ENCODE measurements around the gene SIRPB1.
"Not testable (repeated sequence)": the region's sequence is repeated elsewhere in the genome, so short reads cannot be mapped to it uniquely, and the experiment has no call there.

SIRPB1 gene

DNA sequence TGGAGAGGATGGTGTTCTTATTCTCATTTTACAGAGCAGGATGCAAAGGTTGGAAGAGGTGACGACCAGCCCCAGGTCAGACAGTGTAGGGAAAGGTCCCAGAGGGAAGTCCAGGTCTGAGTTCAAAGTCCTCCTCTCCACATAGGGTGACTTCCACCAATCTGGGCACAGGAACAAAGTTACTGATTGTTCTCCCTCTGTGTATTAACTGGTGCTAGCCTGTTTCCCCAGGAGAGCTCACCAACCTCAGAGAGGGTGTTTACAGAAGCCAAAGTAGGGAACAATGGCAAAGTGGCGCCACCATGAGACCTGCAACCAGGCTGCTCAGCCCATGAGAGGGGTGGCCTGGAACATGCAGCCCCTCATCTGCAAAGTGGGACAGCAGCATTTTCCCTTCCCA is 16.8 kb upstream of the SIRPB1 start:
- no peak for DNase-seq (ENCODE audit: low read depth)

DNA sequence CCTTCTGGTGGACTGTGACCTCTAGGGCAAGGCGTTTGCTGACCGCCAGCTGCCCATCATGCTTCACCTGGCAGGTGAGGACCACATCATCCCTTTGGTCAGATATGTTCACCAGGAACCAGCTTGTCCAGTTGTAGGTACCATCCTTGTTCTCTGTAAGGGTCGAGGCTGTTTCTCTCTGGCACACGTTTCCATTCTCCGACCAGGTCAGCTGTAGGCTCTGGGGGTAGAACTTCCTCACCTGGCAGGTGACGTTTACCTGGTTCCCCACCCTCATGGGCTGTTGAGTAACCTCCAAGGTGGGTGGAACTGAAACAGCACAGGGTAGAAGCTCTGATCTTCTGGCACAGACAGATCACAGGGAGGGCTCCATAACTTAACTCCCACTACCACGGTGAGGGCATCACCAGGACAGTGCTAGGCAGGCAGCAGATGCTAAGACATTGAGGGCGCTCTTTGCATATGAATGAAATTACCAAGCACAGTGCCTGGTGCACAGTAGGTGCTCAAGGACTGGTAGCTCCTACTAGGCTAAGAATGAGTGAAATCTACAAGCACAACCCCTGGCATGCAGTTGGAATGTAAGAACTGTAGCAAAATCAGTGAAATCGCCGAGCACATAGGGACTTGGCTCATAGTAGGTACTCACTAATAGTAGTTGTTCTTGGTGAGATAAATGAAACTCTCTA is 15.6 kb upstream of the SIRPB1 start:
- no peak for DNase-seq (ENCODE audit: low read depth)

DNA sequence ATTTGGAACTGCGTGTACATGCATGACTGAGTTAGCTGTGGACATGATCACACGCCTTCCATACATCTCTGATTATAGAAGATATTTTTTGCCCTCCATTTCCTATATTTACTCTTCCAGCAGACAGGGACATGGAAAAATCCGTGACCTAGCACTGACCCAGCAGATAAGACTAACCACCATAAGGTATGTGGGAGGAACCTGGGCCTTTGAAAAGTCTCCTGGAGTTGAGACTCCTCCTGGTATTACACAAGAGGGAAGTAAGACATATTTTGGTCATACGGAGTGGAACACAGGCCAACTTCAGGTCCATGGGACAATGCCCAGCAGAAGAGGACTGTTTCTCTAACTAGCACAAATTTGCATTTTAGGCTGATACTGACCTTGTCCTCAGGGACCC is 13.7 kb upstream of the SIRPB1 start:
- no peak for DNase-seq (ENCODE audit: low read depth)

DNA sequence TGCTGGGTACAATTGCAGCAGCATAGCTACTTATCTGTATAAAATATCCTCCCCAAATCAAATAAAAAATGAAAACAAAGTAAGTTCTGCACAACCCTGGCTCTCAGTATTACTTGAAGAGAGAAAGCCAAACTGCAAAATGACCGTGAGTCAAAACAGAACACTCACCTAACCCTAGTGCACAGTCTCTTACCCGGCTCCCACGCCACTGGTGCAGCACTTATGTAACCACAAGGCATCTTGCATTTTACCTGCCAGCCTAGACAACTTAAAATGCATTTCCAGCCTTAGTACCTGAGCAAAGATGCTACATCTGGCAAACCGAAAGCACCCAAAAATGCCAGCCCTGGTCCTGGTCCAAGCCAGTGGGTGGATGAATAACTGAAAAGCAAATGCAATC is 12.4 kb upstream of the SIRPB1 start:
- DNase-seq (ENCODE audit: low read depth), result no peak

DNA sequence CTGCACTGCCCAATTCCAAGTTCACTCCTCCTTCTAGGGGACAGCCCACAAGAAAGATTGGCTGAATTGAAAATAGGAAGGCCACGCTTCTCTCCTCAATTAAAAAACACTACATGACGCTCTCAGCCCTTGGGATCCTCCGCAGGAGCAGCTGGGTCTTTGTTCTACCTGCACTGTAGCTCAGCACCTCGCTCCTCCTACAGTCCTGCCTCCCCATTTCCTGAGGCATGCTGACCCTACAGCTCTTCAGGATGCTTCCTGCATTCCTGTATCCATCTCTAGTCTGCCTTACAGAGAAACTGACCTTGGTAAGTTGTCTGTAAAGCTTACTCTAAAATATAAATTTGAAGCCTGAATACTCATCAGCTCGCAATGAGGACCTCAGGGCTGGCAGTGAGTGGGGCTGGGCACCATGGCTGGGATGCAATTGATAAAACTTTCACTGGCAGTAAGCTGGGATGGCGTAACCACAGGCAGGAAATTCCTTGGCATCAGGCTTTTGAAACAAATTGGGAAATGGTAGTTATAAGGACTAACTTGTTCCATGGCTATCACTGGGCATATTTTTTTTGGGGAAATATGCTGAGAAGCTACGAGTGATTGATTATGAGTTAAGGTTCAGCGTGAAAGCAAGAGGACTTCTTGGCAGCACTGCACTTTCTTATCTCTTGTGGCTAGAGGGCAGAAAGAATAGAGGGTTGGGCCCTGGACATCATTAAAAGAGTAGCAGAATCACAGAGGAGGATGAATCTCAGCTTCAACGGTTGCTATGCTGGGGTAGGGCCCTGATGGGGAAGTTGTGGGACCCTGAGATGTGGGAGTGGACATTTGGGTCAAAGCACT is 11.7 kb upstream of the SIRPB1 start:
- no peak for DNase-seq (ENCODE audit: low read depth)

DNA sequence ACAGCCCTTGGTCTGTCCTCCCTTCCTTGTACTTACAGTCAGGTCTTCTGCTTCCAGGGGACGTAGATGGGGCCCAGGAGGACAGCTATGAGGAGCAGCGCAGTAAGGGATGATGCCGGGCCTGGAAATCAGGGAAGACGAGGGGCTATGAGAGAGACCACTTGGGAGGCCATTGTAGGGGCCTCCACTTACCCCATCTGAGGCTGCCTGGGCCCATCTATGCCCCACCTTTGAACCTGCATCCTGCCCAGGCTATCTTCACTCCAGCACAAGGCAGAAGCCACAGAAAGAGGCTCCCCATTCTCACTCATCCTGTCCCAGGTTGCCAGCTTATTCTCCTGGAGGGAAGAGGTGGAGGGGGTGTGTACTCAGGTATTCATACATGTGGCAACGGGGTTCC is 10.4 kb upstream of the SIRPB1 start:
- DNase-seq (ENCODE audit: low read depth), result no peak

DNA sequence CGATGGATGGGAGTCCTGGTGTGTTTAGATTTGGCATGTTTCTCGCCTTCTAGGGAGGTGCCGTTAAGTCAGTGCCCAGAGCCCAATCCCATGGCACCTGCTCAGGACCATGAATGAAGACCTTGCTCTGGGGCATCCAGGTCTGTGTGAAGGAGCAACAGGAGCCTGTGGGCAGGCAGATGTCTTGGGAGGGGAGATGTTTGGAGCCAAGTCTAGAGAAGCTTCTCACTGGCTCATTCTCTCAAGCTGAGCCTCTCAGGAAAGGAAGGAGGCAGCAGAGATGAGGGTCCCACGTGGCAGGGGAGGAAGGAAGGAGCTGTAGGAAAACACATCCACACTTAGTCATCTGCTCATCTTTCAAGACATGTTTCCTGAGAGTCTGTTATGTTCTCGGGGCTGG is 9.5 kb upstream of the SIRPB1 start:
- DNase-seq (ENCODE audit: low read depth), result no peak

DNA sequence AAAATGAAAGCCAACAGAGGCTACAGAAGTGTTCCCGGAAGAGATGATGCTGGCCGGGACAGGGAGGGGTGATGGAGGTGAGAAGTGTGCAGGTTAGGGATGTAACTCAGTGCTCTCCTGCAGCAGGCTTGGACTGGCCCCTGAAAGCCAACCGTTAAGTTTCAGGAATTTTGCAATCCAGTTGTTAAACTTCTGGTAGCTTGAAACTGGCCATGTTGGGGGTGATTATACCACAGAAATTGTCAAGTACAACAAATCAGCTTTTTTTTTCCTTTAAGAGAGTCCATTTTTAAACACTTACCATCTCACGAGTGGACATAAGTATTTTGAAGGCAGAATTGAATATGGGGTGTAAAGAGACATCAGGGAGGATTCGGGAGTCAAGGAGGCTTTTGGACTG is 8.8 kb upstream of the SIRPB1 start:
- no peak for DNase-seq (ENCODE audit: low read depth)

DNA sequence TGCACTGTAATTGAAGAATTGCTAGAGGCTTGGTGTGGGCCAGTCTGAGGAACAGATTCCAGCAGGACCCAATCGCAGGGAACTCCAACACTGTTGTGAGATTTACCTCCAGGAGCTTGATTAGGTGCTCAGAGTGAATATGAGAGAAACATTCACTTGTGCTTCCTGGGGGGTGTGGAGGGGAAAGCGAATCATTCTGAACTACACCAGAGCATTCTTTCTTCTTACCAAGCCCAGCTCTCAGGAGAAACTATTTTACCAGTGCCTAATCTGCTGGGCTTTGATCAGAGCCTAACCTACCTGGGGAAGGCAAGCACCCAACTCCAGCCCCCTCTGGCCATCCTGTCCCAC is 7.4 kb upstream of the SIRPB1 start:
- DNase-seq (ENCODE audit: low read depth), result no peak

DNA sequence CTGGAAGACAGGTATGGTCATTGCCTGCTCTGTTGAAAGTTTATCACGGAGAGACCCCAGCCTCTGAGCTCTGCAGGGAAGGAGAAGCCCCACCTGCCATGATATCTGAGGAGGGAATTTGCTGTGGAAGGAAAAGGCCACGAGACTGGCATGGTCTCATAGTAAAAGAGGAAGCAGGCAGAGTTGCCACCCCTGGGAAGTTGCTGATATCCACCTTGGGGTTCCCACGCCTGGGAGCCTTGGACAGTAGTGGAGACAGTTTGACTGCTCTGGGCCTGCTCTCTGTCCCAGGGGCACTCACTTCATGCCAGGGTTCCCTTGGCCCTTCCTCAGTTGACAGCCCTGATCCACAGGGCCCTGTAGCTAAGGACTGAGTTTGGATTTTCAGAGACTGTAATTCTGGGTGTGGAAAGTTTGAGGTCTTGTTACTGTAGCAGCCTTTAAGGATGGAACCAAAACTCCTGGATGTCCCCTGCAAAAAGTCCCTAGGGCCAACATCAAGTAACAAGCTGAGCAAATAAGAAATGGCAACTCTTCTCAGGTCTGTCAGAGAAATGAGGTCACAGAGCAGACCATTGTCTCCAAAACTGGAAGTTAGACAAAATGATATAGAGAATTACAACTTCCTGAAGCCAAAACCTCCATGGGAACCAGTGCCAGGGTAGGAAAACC is 6.9 kb upstream of the SIRPB1 start:
- DNase-seq (ENCODE audit: low read depth), result no peak

DNA sequence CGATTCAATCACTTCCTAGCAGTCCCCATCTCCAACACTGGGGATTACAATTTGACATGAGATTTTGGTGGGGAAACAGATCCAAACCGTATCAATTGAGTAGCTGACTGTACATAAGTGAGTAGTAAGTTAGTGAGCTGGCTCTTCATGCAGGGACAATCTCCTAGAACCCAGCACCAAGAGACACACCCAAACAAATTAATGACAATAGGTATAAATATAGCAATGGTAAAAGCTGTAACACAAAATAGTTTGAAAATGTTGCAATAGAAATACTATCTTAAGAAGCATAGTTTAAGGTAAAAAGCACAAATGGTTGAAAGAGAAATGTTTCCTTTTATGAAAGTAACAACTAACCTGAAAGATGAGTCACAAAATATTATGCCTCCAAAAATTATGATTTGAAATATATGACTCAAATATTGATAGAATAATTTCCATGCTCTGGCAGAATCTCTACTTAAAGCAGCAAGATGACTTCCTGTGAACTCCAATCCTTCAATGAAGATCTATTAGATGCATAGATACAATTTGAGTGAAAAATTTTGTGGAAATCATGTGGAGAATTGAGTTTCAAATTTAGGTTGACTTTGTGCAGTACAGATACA is 5.4 kb upstream of the SIRPB1 start:
- no peak for DNase-seq (ENCODE audit: low read depth)

DNA sequence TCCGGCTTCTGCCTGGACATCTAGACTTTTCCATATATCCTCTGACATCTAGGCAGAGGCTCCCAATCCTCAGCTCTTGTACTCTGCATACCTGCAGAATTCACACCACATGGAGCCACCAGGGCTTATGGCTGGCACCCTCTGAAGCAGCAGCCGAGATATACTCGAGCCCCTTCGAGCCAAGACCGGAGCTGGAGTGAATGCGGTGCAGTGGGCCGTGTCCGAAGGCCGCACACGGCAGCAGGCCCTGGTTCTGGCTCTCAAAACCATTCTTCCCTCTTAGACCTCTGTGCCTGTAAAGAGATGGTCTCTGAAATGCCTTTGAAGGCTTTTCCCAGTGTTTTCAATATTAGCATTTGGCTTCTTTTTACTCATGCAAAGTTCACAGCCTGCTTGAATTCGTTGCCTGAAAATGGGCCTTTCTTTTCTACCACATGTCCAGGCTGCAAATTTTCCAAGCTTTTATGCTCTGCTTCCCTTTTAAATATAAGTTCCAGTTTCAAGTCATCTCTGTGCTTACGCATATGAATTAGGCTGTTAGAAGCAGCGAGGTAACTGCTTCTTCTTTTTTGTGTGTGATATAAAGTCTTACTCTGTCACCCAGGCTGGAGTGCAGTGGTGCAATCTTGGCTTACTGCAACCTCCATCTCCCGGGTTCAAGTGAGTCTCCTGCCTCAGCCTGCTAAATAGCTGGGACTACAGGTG is 3.8 kb upstream of the SIRPB1 start:
- DNase-seq (ENCODE audit: low read depth), result no peak

DNA sequence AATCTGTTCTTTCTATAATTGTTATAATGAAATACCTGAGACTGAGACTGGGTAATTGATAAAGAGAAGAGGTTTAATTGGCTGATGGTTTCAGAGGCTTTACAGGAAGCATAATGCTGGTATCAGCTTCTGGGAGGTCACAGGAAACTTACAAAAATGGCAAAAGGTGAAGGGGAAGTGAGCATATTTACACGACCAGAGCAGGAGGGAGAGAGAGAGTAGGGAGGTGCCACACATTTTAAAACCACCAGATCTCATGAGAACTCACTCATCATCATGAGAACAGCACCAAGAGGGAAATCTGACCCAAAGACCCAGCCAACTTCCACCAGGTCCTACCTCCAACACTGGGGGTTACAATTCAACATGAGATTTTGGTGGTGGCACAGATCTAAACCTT is 2.6 kb upstream of the SIRPB1 start:
- DNase-seq (ENCODE audit: low read depth), result no peak

DNA sequence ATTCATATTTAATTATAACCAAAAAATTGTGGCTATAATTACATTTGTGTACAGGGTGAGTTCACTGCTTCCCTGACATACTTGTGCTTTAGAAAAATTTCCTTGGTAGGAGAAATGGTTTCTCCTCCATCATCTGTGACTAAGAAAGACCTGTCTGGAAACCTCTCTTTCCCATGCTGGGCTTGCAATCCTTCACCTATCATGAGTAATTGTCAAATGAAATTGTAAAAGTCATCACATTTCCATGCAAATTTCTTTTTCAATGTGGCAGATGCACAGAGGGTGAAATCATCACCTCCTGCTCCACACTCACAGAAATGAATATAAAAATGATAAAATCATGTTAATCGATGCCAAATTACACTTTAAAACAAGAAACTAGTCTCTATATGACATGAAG is 1.5 kb upstream of the SIRPB1 start:
- no peak for DNase-seq (ENCODE audit: low read depth)

DNA sequence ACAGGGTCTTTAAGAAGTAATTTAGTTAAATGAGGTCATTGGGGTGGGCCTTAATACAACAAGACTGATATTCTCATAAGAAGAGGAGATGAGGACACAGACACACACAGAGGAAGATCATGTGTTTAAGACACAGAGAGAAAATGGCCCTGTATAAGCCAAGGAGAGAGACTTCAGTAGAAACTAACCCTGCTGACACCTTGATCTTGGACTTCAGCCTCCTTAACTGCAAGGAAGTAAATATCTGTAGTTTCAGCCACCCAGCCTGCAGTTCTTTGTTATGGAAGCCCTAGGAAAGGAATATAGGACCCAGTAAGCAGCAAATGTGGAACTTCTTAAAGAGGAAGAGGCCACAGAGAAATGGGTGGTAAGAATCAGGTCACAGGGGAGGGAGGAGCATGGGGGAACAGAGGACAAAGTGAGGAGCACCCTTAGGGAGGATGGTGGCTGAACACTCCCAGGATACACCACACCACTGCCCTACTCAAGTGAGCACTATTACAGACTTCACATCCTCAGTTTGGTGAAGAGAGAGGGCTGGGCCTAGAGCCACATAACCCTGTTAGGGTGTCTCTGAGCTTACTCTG is 762 bp downstream of the SIRPB1 start:
- DNase-seq (ENCODE audit: low read depth), result no peak

DNA sequence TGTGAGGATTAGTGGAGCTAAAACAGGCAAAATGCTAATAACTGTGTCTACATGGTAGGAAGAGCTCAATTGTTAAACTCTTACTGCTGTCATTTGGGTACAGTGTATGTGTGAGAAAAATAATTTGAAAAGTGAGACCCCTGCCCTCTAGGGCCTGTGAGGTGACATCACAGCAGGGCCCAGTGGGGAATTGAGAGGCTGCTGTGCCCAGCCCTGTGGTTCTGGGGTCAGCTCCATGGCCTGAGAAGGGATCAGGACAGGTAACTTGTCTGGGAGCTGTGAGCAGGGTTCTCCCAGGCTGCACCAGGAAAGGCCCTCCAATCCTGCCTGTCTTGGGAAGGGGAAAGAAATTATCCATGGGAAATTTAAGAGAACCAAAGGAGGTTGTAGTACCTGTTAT is 1.3 kb downstream of the SIRPB1 start:
- no peak for DNase-seq (ENCODE audit: low read depth)

DNA sequence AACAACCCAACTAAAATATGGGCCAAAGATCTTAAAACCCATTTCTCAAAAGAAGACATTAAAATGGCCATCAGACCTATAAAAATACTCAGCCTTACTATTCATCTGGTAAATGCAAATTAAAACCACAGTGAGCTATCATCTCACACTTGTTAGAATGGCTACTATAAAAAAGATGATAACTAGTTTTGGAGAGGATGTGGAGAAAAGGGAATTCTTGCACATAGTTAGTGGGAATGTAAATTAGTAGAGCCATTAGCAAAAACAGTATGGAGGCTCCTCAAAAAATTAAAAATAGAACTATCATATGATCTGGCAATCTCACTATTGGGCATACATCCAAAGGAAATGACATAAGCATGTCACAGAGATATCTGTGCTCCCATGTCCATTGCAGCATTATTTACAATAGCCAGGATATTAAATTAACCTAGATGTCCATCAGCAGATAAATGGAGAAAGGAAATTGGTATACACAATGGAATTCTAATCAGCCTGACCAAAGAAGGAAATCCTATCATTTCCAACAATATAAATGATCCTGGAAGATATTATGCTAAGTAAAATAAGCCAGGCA is 2.9 kb downstream of the SIRPB1 start:
- no peak for DNase-seq (ENCODE audit: low read depth)

DNA sequence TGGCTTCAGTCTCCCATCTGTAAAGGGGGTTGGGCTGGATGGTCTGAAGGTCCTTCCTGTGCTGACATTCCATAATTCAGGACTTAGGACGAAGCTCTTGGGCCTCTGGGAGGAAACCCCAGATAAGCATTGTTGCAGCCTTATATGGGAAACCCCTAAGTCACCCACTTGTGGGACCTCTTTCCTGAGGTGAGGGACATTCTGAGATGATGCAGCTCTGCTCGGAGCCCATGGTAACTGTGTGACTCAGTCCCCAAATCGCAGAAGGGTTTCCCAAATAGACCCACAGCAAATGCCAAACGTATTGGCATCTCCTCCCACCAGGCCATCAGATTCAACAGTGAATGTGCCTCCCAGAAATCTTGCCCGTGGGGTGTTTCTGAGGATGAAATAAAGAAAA is 9.4 kb downstream of the SIRPB1 start:
- not testable (repeated sequence) for DNase-seq (ENCODE audit: low read depth)

DNA sequence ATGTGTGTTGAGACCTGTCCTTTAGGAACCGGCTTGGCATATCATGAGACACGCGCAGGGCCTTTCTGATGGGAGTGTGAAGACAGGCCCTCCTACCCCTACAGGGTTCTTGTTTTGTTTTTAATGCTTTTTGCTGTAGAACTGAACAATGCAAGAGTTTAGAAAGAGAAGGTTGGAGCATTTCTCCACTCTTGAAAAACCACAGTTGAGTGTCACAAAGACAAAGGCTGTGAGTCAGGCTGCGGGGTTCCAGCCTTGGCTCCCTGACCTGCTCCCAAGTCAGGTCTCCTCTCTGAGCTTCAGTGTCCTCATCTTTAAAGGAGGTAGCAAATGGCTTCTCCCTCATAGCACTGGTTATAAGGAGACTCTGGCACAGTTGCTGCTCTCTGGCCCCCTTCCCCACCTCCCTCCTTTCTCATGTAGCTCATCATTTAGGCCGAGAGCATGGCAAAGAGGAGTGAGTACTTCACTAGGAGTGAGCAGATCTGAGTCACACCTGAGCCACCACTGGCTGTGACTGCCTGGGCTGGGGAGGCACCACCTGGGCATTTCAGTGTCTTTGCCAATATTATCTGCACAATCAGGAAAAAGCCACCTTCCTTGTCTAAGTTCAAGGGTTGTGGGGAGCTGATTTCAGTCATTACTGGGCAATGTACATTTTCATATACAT is 11.0 kb downstream of the SIRPB1 start:
- DNase-seq (ENCODE audit: low read depth), result not testable (repeated sequence)

DNA sequence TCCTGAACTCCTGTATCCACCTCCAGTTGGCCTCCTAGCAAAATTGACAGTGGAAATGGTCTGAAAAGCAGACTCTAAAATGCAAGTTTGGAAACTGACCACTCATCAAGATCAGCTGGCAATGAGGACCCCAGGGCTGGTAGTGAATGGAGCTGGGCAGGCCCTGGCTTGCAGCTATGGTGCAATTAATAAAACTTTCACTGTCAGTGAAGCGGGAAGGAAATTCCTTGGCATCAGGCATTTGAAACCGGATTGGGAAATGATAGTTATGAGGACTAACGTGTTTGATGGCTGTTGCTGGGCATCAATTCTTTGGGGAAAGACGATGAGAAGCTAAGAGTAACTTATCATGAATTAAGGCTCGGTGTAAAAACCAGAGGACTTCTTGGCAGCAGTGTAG is 19.1 kb downstream of the SIRPB1 start:
- no peak for DNase-seq (ENCODE audit: low read depth)

DNA sequence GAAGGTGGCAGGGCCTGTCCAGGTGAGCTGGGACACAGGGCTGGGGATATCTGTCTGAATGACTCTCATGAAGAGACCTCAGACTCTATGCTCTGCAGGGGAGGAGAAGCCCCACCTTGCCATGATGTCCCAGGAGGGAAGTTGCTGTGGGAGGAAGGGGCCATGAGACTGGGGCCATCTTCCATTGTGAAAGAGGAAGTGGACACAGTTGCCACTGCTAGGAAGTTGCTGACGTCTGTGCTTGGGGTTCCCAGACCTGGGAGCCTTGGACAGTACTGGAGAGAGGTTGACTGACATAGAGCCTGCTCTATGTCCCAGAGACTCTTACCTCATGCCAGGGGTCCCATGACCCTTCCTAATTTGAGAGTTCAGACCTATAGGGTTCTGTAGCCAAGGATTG is 24.5 kb downstream of the SIRPB1 start:
- DNase-seq (ENCODE audit: low read depth), result no peak

All from stimulated activated CD8-positive, alpha-beta memory T cell treated with anti-CD3 and anti-CD28 coated beads, Interleukin-15, amount 100 ng/mL, for 24 hours (primary cell).